HTERT RPE-1 (cell line): ENCODE results near the gene FAM222A.

Experiments
- in situ Hi-C: fragments of 300-500 bp; cut with MboI; formaldehyde crosslinking; loops from 4 replicates; pipeline ENCODE4 v1.14.3; 2020; ENCODE audit warnings: low sequenced_read_pairs

FAM222A gene

GRCh38 chr12:109770861-109771670 lies 57.4 kb downstream of the FAM222A start:
- in situ Hi-C loops, result no loop called here

GRCh38 chr12:109771746-109772621 lies 58.4 kb downstream of the FAM222A start:
- in situ Hi-C loops, result no loop called here

- in situ Hi-C loops, result no loop called here
These were observed 59.1 kb downstream of the FAM222A start for GRCh38 chr12:109772622-109773321.

- in situ Hi-C loops, result no loop called here
These were observed 59.9 kb downstream of the FAM222A start for GRCh38 chr12:109773384-109774011.

- in situ Hi-C loops, result no loop called here
These were observed 61.7 kb downstream of the FAM222A start for GRCh38 chr12:109775172-109775881.

- in situ Hi-C loops, result no loop called here
These were observed 63.0 kb downstream of the FAM222A start for GRCh38 chr12:109776624-109777023.

GRCh38 chr12:109777544-109777943 lies 63.9 kb downstream of the FAM222A start:
- in situ Hi-C loops, result no loop called here

GRCh38 chr12:109778684-109779083 lies 65.1 kb downstream of the FAM222A start:
- in situ Hi-C loops, result no loop called here

- in situ Hi-C loops, result no loop called here
These were observed 65.8 kb downstream of the FAM222A start for GRCh38 chr12:109779382-109779781.

GRCh38 chr12:109781668-109782325 lies 68.2 kb downstream of the FAM222A start:
- in situ Hi-C loops, result no loop called here

- in situ Hi-C loops, result no loop called here
These were observed 68.7 kb downstream of the FAM222A start for GRCh38 chr12:109782326-109782703.

- in situ Hi-C loops, result no loop called here
These were observed 69.7 kb downstream of the FAM222A start for GRCh38 chr12:109783135-109783964.

GRCh38 chr12:109783965-109784244 lies 70.3 kb downstream of the FAM222A start:
- in situ Hi-C loops, result no loop called here

GRCh38 chr12:109785854-109786253 lies 72.2 kb downstream of the FAM222A start:
- in situ Hi-C loops, result no loop called here

GRCh38 chr12:109786799-109787198 lies 73.2 kb downstream of the FAM222A start:
- in situ Hi-C loops, result no loop called here

- in situ Hi-C loops, result no loop called here
These were observed 76.0 kb downstream of the FAM222A start for GRCh38 chr12:109789526-109790048.

GRCh38 chr12:109792992-109793391 lies 79.4 kb downstream of the FAM222A start:
- in situ Hi-C loops, result no loop called here

- in situ Hi-C loops, result no loop called here
These were observed 79.8 kb downstream of the FAM222A start for GRCh38 chr12:109793411-109793810.
